IMR-90 (cell line): ENCODE results near the gene TSPO. TPM values are rescaled to one million over a fixed set of nuclear protein-coding genes. Genes with fewer than 3 reads are reported as not detected.
A peak's percentile ranks its signal among the peaks of the same experiment; 100 is the strongest.

ENCODE experiments used
- ATAC-seq: fragments of 200-7000 bp; cut with Tn5 transposase; 2 replicates; pipeline ENCODE4 v1.9.1; 2020; ENCODE audit warnings: low read depth, mild to moderate bottlenecking, moderate library complexity
- BruUV-seq: library from RNA; stranded (reverse); fragments of 400-500 nt; replicated peaks from 2 replicates; lab custom pipeline; 2021; lab: Mats Ljungman, UMichigan
- CTCF ChIA-PET: fragments of 300-600 bp; formaldehyde crosslinking; extraction: SDS; loops from one replicate; lab custom pipeline; 2021; ENCODE audit warnings: antibody characterized with exemption; lab: Yijun Ruan, JAX
- POLR2A ChIA-PET: fragments of 300-600 bp; sonication (Branson Sonifier 250); formaldehyde crosslinking; loops from one replicate; lab custom pipeline; 2022; ENCODE audit warnings: antibody characterized with exemption; ENCODE audit not compliant: unreplicated experiment; lab: Charles Lee
- DNase-seq: peaks from one replicate; pipeline ENCODE4 v3.0.0; 2013
- H2AFZ ChIP-seq: replicated peaks from 2 replicates; pipeline ENCODE3; 2013; ENCODE audit warnings: low read length, mild to moderate bottlenecking; ENCODE audit not compliant: poor library complexity
- H2AK5ac ChIP-seq: 2 replicates; pipeline ENCODE4 v1.6.1; 2013; ENCODE audit warnings: low read depth, low read length, inconsistent platforms
- H2AK9ac ChIP-seq: replicated peaks from 2 replicates; pipeline ENCODE3; 2013; ENCODE audit warnings: mild to moderate bottlenecking, low read depth, low read length, moderate library complexity; ENCODE audit not compliant: poor library complexity
- H2BK120ac ChIP-seq: 2 replicates; pipeline ENCODE4 v1.6.1; 2013; ENCODE audit warnings: low read depth, low read length, inconsistent platforms
- H2BK15ac ChIP-seq: 3 replicates; pipeline ENCODE4 v1.6.1; 2013; ENCODE audit warnings: low read depth, low read length, inconsistent platforms
- H2BK20ac ChIP-seq: 2 replicates; pipeline ENCODE4 v1.6.1; 2013; ENCODE audit warnings: low read depth, mild to moderate bottlenecking, inconsistent platforms, low read length, moderate library complexity
- H2BK5ac ChIP-seq: 2 replicates; pipeline ENCODE4 v1.6.1; 2013; ENCODE audit warnings: mild to moderate bottlenecking, low read depth, low read length, inconsistent platforms; ENCODE audit not compliant: poor library complexity, severe bottlenecking
- H3K14ac ChIP-seq: replicated peaks from 2 replicates; pipeline ENCODE4 v1.6.1; 2013; ENCODE audit warnings: low read depth, low read length, inconsistent platforms
- H3K18ac ChIP-seq: 2 replicates; pipeline ENCODE4 v1.6.1; 2013; ENCODE audit warnings: low read depth, low read length, control low read depth
- H3K23ac ChIP-seq: 2 replicates; pipeline ENCODE4 v1.6.1; 2013; ENCODE audit warnings: low read depth, low read length, inconsistent platforms
- H3K27ac ChIP-seq: 2 replicates; pipeline ENCODE4 v1.5.1; 2013; ENCODE audit warnings: mild to moderate bottlenecking, control low read depth, low read length; ENCODE audit not compliant: insufficient read depth
- H3K27me3 ChIP-seq: 2 replicates; pipeline ENCODE4 v1.6.1; 2013; ENCODE audit warnings: low read length; ENCODE audit not compliant: control insufficient read depth, insufficient read depth
- H3K36me3 ChIP-seq: 2 replicates; pipeline ENCODE4 v1.6.1; 2013; ENCODE audit warnings: low read length, mixed read lengths; ENCODE audit not compliant: control insufficient read depth, insufficient read depth
- H3K4ac ChIP-seq: 2 replicates; pipeline ENCODE4 v1.6.1; 2013; ENCODE audit warnings: low read depth, low read length, inconsistent platforms
- H3K4me1 ChIP-seq: 2 replicates; pipeline ENCODE4 v1.6.1; 2013; ENCODE audit warnings: low read length, mixed read lengths; ENCODE audit not compliant: control insufficient read depth, insufficient read depth
- H3K4me2 ChIP-seq: 2 replicates; pipeline ENCODE4 v1.6.1; 2013; ENCODE audit warnings: low read depth, mild to moderate bottlenecking, control low read depth, low read length, moderate library complexity
- H3K4me3 ChIP-seq: 2 replicates; pipeline ENCODE4 v1.5.1; 2013; ENCODE audit warnings: low read depth, mild to moderate bottlenecking, control low read depth, low read length, moderate library complexity; ENCODE audit not compliant: insufficient read depth
- H3K56ac ChIP-seq: 2 replicates; pipeline ENCODE4 v1.6.1; 2013; ENCODE audit warnings: low read length, inconsistent platforms; ENCODE audit not compliant: insufficient read depth; ENCODE audit errors: extremely low read depth
- H3K79me1 ChIP-seq, 2 experiments: 2 replicates each; pipeline ENCODE4 v1.6.1; 2013; ENCODE audit warnings: low read length in 2 of 2, inconsistent platforms in 1 of 2, low read depth in 1 of 2
- H3K9ac ChIP-seq: 2 replicates; pipeline ENCODE4 v1.6.1; 2013; ENCODE audit warnings: low read depth, low read length, control low read depth
- H3K9me1 ChIP-seq: 2 replicates; pipeline ENCODE4 v1.6.1; 2013; ENCODE audit warnings: low read length, inconsistent platforms; ENCODE audit not compliant: insufficient read depth
- H3K9me3 ChIP-seq: 2 replicates; pipeline ENCODE4 v1.6.1; 2013; ENCODE audit warnings: low read length; ENCODE audit not compliant: control insufficient read depth, insufficient read depth
- H4K20me1 ChIP-seq: 2 replicates; pipeline ENCODE4 v1.6.1; 2013; ENCODE audit warnings: low read length, inconsistent platforms; ENCODE audit not compliant: insufficient read depth
- H4K5ac ChIP-seq: 2 replicates; pipeline ENCODE4 v1.6.1; 2013; ENCODE audit warnings: mild to moderate bottlenecking, low read depth, low read length, control low read depth
- H4K8ac ChIP-seq, 2 experiments: 2 replicates each; pipeline ENCODE4 v1.6.1; 2013; ENCODE audit warnings: low read depth in 2 of 2, low read length in 2 of 2, control low read depth in 1 of 2, inconsistent platforms in 1 of 2
- H4K91ac ChIP-seq: 2 replicates; pipeline ENCODE4 v1.6.1; 2013; ENCODE audit warnings: low read depth, low read length, inconsistent platforms; ENCODE audit not compliant: insufficient read depth
- MXI1 ChIP-seq: IDR thresholded peaks from 2 replicates; pipeline ENCODE4 v1.6.1; 2012; ENCODE audit warnings: low read depth, mild to moderate bottlenecking, low read length, moderate library complexity, borderline replicate concordance
- RAD21 ChIP-seq: IDR thresholded peaks from 2 replicates; pipeline ENCODE4 v1.6.1; 2012; ENCODE audit warnings: low read length, improper control_type of control experiment
- RFX5 ChIP-seq: IDR thresholded peaks from 2 replicates; pipeline ENCODE4 v1.8.0; 2012; ENCODE audit warnings: low read depth, mild to moderate bottlenecking, low read length, moderate library complexity
- WGBS, 2 experiments: methylation state at CpG; one replicate each; pipeline versions ENCODE4 v1.1.5 to v1.1.7; 2013; ENCODE audit warnings: missing lambda C conversion rate in 2 of 2; ENCODE audit not compliant: insufficient read length in 1 of 2; ENCODE audit errors: extremely low coverage in 2 of 2; 5-methylcytosine and 5-hydroxymethylcytosine counted together
- dilution Hi-C: fragments of 300-500 bp; cut with HindIII; formaldehyde crosslinking; loops from one replicate; pipeline ENCODE4 v1.14.3; 2018; ENCODE audit warnings: low sequenced_read_pairs; ENCODE audit not compliant: unreplicated experiment
- in situ Hi-C: fragments of 300-500 bp; cut with MboI; formaldehyde crosslinking; loops from 3 replicates; pipeline ENCODE4 v1.14.3; 2019; ENCODE audit warnings: low sequenced_read_pairs, inconsistent platforms, mixed read lengths
- intact Hi-C: fragments of 100-400 bp; cut with micrococcal nuclease; formaldehyde crosslinking; loops from 2 replicates; pipeline ENCODE4 v1.10.0; 2022
- polyA plus RNA-seq, 3 experiments: library from polyadenylated mRNA; depleted of rRNA; stranded (reverse); fragments of >200 nt; gene quantifications; 2 replicates each; pipeline ENCODE4 v1.2.3, GENCODE V29; 2012; ENCODE audit warnings: low replicate concordance in 1 of 3
- total RNA-seq: library from RNA; depleted of rRNA; stranded (reverse); fragments of >200 nt; gene quantifications from 2 replicates; pipeline ENCODE4 v1.2.3, GENCODE V29; 2012

TSPO gene
- total and polyA plus RNA-seq, 2 of the 4 experiments (the other 2 are of a cell fraction), result 115 to 297 TPM

GRCh38 chr22:43129426-43130425, 21.6 kb upstream of the TSPO start:
- Histone ChIP-seq H3K4ac (no peak overlapping the region), H2BK120ac (no peak overlapping the region), H2AK9ac (peak overlapping the region; percentile 65), H3K79me1 (peaks cover 0 to 3% of the 10 kb centered on the region in 2 experiments; a peak in 1 of 4 replicates), H2AFZ (no peak overlapping the region), H4K20me1 (no peaks in the 10 kb centered on the region), H3K4me1 (peaks cover 12% of the 10 kb centered on the region), H3K4me3 (no peak overlapping the region), H3K4me2 (no peak overlapping the region), H3K27me3 (no peaks in the 10 kb centered on the region), H3K9me3 (no peaks in the 10 kb centered on the region), H2BK20ac (no peak overlapping the region), H4K91ac (no peak overlapping the region), H4K5ac (no peak overlapping the region), H2BK15ac (no peak overlapping the region), H3K23ac (no peak overlapping the region), H3K36me3 (peaks cover 17% of the 10 kb centered on the region), H3K56ac (no peak overlapping the region), H3K18ac (no peak overlapping the region), H3K9me1 (peaks cover 11% of the 10 kb centered on the region), H3K14ac (no peak overlapping the region), H4K8ac (no peak overlapping the region), H2BK5ac (no peak overlapping the region), H2AK5ac (no peak overlapping the region), H3K9ac (no peak overlapping the region), H3K27ac (no peak overlapping the region)
- 69% methylated on average over 8 of the region's 16 CpGs; no CpG with 5 or more reads in 1 of the 2 experiments for WGBS, 2 experiments
- in situ Hi-C loops (no loop called here), intact Hi-C loops (no loop called here), dilution Hi-C loops (no loop called here)
- ATAC-seq (no peak), DNase-seq (no peak)
- TF ChIP-seq MXI1, result no peak
- no peak for TF ChIP-seq RFX5
- TF ChIP-seq RAD21, result no peak
- ChIA-PET CTCF (no interaction called here), POLR2A (no interaction called here)
- BruUV-seq, result no TSS peak
